HG03575 (cell line): ENCODE data around the gene AAK1.
"Not testable (repeated sequence)": the region's sequence is repeated elsewhere in the genome, so short reads cannot be mapped to it uniquely, and the experiment has no call there.

Source experiments
- ATAC-seq: cut with Tn5 transposase; IDR thresholded peaks from one replicate; pipeline ENCODE4 v1.9.1; 2021; ENCODE audit not compliant: unreplicated experiment, insufficient number of reproducible peaks, low FRiP score; ENCODE audit errors: extremely low read depth

AAK1 gene

GRCh38 chr2:69643602-69644505, at the start of gene AAK1:
AAK1 (minus strand) TSS chr2:69643739; CDS start chr2:69643040, 699 bp downstream.
- ATAC-seq, result no peak

- ATAC-seq, result no peak
These were observed 48.9 kb upstream of the AAK1 start for GRCh38 chr2:69692424-69692823.

- ATAC-seq, result no peak
These were observed 46.4 kb upstream of the AAK1 start for GRCh38 chr2:69689969-69690368.

DNA sequence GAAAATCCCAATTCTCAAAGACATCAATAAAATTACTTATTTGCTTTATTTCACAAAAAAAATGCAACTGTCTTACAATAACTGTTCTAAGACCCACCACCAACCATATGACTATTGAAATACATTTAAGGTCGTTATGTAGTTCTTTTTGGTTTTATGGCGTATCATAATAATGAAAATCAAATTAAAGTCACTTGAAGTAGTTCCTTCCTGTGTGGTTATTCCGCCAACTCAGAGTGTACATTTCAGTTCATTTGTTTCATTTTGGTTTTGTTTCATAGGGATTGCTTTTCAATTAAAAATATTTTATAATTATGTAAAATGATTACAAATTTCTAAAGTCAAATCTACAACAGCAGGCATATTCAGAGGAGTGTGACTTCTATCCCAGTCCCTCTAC, 45.9 kb upstream of the AAK1 start:
- no peak for ATAC-seq

DNA sequence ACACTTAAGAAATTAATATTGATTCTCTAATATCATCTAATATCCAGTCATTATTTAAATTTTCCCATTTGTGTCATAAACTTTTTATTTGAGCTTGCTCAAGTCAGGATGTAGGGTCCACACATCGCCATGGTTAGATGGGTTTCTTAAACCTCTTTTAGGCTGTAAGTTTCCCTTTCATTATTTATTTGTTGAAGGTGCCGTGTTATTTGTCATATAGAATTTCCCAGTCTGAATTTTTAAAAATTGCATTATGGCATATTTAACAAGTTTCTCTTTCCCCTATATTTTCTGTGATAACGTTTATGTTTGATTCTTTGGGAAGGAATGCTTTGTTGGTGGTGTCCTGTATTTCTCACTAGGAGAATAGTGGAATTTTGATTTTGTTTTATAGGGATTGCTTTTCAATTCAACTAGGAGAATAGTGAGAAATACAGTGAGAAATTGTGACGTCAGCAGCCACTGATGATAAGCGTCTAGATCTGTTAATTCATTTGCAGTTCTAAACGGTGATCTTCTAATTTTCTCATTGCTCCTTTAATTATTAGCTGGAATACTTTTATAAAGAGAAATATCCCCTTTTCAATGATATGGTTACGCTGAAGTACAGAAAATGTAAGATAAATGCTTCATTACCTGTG, 44.6 kb upstream of the AAK1 start:
- no peak for ATAC-seq

DNA sequence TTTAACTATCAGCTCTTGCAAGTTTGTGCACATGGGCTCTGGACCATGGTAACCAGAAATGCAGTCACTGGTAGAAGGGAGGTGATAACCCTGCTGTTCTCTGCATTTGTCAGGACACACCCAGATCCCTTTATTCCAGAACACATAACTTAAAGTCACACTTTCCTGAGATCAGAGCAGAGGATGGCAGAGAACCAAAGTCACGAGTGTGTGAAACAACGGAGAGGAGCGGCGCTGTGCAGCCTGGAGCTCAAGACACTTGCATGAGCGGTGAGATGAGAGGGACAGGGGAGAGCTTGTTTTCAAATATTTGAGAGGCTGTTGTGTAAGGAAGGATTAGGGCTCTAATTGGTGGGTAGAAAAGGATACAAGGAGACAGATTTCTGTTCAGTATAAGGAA, 43.3 kb upstream of the AAK1 start:
- no peak for ATAC-seq

GRCh38 chr2:69685321-69686048, 41.9 kb upstream of the AAK1 start:
- ATAC-seq, result no peak

DNA sequence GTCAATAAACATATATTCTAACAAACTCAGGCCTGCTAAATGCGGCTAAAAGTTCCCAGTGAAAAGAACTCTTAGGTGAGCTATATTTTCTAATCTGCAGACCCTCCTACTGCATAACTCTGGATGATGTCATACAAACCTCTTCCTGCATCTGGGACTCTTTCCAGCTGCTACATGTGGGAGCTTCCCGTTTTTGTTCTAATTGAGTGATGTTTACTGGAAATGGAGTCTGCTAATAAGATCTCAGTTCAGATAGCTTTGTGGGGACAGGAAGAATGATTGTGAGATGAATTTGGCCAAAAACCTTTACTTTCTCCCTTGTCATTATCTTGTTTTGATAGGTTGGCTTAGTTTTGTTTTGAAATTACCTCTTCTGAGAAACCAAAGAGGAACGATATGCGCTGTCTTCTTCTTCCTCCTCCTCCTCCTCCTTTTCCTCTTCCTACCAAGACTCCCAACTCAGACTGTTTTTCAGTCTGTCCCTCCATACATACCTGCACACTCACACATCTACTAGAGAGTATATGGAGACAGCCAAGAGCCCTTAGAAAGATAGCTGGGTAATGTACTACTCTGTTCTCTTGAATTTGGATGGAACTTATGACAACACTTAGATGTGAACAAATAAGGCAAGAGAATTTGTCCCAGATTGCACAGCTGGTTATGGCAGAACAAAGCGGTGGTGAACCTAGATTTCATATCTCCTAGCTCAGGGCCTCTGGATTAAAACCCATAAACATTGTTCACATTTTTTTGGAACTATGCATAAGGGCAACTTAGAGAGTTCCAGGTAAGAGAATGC, 39.8 kb upstream of the AAK1 start:
- ATAC-seq, result no peak

- ATAC-seq, result no peak
These were observed 39.0 kb upstream of the AAK1 start for GRCh38 chr2:69682525-69682924.

DNA sequence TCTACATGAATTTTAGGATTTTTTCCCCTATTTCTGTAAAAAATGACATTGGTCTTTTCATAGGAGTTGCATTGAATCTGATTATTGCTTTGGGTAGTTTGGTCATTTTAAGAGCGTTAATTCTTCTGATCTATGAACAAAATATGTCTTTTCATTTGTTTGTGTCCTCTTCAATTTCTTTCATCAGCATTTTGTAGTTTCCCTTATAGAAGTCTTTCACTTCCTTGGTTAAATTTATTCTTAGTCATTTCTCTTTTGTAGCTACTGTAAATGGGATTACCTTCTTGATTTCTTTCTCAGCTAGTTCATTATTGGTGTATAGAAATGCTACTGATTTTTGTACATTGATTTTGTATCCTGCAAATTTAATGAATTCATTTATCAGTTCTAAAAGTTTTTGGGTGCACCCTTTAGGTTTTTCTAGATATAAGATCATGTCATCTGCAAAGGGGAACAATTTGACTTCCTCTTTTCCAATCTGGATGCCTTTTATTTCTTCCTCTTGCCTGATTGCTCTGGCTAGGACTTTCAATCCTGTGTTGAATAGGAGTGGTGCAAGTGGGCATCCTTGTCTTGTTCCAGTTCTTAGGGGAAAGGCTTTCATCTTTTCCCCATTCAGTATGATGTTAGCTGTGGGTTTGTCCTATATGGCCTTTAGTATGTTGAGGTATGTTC, 36.6 kb upstream of the AAK1 start:
- no peak for ATAC-seq

GRCh38 chr2:69677914-69678313, 34.4 kb upstream of the AAK1 start:
- no peak for ATAC-seq

DNA sequence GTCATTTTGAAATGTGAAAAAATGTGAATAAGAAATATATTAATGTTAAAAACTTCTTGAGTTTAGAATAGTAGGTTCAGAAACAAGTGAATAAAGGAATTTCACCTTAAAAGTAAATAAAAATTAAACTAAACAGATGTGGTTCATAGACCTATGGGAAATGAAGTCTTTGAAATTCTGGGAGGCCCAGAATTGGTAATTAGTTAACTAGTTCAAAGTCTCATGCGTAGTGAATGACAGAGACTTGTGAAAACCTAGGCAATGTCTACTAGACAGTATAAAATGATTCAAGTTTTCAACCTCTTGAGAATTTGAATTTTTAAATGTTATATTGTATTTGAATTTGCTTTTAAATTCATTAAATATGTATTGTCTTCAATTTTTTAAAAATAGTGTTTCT, 32.6 kb upstream of the AAK1 start:
- ATAC-seq, result no peak

- no peak for ATAC-seq
These were observed 30.8 kb upstream of the AAK1 start for GRCh38 chr2:69674316-69674670.

DNA sequence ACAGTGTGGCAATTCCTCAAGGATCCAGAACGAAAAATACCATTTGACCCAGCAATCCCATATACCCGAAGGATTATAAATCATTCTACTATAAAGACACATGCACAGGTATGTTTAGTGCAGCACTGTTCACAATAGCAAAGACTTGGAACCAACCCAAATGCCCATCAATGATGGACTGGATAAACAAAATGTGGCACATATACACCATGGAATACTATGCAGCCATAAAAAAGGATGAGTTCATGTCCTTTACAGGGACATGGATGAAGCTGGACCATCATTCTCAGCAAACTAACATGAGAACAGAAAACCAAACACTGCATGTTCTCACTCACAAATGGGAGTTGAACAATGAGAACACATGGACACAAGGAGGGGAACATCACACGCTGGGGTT, 29.6 kb upstream of the AAK1 start:
- ATAC-seq, result not testable (repeated sequence)

- no peak for ATAC-seq
These were observed 26.1 kb upstream of the AAK1 start for GRCh38 chr2:69669666-69670065.

GRCh38 chr2:69668598-69668997, 25.1 kb upstream of the AAK1 start:
- ATAC-seq, result no peak

DNA sequence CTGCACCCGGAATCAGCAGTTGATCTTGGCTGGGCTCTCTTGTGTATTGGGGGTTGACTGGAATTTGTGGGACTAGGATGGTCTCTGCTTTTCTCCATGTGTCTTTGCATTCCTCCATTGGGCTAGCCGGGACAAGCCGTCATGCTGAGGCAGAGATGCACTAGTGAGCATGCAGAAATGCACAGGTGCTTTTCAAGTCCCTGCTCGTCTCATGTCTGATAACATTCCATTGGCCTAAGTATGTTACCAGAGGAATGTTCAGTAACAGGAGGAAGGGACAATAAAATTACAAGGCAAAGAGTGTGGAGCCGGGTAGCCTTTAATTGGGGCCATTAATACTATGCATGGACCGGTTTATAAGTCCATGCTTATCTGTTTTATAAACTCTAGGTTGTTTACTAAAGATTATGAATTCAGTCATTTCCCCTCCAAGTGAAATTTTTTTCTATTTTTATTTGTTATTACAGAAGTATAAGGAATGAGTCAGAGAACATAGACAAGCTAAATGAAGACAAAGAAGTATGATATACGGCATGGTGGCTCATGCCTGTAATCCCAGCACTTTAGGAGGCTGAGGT, 24.4 kb upstream of the AAK1 start:
- ATAC-seq, result no peak

DNA sequence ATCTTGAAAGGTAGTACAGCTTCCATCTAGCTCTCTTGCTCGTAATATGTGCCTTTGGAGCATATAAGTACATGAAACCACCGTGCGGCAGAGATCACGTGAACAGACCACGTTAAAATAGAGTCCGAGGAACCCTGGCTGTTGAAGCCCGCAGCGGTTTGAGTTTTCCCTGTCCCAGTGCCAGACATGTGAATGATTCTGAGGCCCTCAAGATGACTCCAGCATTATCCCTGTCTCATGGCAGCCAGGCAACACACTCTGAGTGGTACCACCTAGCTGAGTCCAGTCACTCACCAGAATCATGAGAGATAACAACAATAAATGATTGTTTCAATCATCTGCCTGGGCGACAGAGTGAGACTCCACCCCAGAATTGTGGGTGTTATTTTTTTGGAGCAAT, 21.6 kb upstream of the AAK1 start:
- no peak for ATAC-seq
